ENCODE data around the gene ALK.
"Not testable (repeated sequence)": the region's sequence is repeated elsewhere in the genome, so short reads cannot be mapped to it uniquely, and the experiment has no call there.

Gene ALK

GRCh38 chr2:29245742-29246382, 675.5 kb downstream of the ALK start:
- no peak overlapping the region for H3K27ac ChIP-seq (ENCODE audit: low read length)
- no peaks in the 10 kb centered on the region for H3K79me2 ChIP-seq (ENCODE audit: low read length)
- no peak overlapping the region for H3K4me3 ChIP-seq (ENCODE audit: low read length)
- H3K9ac ChIP-seq (ENCODE audit: low read length), result no peak overlapping the region
- H3K4me2 ChIP-seq (ENCODE audit: low read length), result no peak overlapping the region
- no peaks in the 10 kb centered on the region for H3K36me3 ChIP-seq (replicated peaks; ENCODE audit: low read depth, low read length)
- H3K9me3 ChIP-seq (ENCODE audit: insufficient read depth, low read length), result no peaks in the 10 kb centered on the region
- no peak overlapping the region for H2AFZ ChIP-seq (ENCODE audit: low read depth, low read length)
- peaks cover 11% of the 10 kb centered on the region for H3K27me3 ChIP-seq (ENCODE audit: low read depth, low read length)
- TF ChIP-seq EZH2phosphoT487 (IDR thresholded peaks at IDR 0.05; ENCODE audit: low read depth), result no peak
- TF ChIP-seq, protein P1, sequence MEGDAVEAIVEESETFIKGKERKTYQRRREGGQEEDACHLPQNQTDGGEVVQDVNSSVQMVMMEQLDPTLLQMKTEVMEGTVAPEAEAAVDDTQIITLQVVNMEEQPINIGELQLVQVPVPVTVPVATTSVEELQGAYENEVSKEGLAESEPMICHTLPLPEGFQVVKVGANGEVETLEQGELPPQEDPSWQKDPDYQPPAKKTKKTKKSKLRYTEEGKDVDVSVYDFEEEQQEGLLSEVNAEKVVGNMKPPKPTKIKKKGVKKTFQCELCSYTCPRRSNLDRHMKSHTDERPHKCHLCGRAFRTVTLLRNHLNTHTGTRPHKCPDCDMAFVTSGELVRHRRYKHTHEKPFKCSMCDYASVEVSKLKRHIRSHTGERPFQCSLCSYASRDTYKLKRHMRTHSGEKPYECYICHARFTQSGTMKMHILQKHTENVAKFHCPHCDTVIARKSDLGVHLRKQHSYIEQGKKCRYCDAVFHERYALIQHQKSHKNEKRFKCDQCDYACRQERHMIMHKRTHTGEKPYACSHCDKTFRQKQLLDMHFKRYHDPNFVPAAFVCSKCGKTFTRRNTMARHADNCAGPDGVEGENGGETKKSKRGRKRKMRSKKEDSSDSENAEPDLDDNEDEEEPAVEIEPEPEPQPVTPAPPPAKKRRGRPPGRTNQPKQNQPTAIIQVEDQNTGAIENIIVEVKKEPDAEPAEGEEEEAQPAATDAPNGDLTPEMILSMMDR (IDR thresholded peaks at IDR 0.05; ENCODE audit: low read depth, low read length), result no peak
- no peaks in the 10 kb centered on the region for H4K20me1 ChIP-seq (ENCODE audit: insufficient read depth, low read length)
- H3K4me1 ChIP-seq (ENCODE audit: low read length), result peaks cover 21% of the 10 kb centered on the region

DNA sequence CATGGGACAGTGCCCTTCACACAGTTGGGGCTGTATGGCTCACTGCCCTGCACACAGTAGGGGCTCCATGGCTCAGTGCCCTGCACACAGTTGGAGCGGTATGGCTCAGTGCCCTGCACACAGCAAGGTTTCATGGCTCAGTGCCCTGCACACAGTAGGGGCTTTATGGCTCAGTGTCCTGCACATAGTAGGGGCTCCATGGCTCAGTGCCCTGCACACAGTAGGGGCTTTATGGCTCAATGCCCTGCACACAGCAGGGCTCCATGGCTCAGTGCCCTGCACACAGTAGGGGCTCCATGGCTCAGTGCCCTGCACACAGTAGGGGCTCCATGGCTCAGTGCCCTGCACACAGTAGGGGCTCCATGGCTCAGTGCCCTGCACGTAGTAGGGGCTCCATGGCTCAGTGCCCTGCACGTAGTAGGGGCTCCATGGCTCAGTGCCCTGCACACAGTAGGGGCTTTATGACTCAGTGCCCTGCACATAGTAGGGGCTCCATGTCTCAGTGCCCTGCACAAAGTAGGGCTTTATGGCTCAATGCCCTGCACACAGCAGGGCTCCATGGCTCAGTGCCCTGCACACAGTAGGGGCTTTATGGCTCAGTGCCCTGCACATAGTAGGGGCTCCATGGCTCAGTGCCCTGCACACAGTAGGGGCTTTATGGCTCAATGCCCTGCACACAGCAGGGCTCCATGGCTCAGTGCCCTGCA, 676.2 kb downstream of the ALK start:
- not testable (repeated sequence) for H3K36me3 ChIP-seq (replicated peaks; ENCODE audit: low read depth, low read length); H2AFZ ChIP-seq (ENCODE audit: low read depth, low read length)

DNA sequence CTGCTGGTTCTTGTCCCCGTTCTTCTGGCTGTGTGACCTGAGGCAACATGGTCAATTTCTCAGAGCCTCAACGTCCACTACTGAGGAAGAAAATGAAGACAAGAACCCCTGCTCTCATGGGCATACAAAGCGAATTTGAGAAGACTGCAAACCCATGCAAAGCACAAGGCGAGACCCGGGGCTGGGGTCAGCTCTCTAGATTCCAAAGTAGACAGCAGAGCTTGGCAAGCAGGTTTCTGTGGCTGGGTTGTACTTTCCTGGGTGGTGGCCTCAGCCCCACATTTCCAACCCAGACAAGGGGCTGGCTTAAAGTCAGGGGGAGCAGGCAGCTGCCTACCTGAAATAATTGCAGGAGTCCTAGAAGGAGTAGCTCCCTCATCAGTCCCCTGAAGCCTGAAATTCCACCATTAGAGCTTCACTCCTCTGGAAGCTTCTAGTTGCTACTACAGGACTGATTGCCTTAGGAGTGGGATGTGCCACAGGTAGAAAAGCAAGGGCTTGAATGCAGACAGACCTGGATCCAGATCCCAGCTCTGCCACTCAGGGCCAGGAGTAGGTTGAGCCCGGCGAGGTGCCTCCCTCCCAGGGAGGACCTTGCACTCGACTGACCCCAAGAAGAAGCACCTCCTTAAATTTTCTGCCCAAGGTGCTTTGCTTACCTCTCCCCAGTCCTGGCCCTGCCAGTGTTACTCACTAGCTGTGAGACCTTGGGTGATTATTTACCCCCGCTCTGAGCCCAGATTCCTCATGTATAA, 678.6 kb downstream of the ALK start:
- H3K36me3 ChIP-seq (replicated peaks; ENCODE audit: low read depth, low read length), result no peaks in the 10 kb centered on the region

More for the DNA sequence above, 676.2 kb downstream of the ALK start:
- not testable (repeated sequence) for H3K27ac ChIP-seq (ENCODE audit: low read length); H3K79me2 ChIP-seq (ENCODE audit: low read length); H3K9ac ChIP-seq (ENCODE audit: low read length); H4K20me1 ChIP-seq (ENCODE audit: insufficient read depth, low read length); H3K4me3 ChIP-seq (ENCODE audit: low read length); H3K9me3 ChIP-seq (ENCODE audit: insufficient read depth, low read length); H3K4me2 ChIP-seq (ENCODE audit: low read length)
- Histone ChIP-seq H3K4me1 (ENCODE audit: low read length) (peaks cover 21% of the 10 kb centered on the region), H3K27me3 (ENCODE audit: low read depth, low read length) (peaks cover 11% of the 10 kb centered on the region)

GRCh38 chr2:29241955-29242565, 679.3 kb downstream of the ALK start:
- H3K4me1 ChIP-seq (ENCODE audit: low read length), result peaks cover 4% of the 10 kb centered on the region; the same call in 1 of the 2 replicates
- H3K36me3 ChIP-seq (replicated peaks; ENCODE audit: low read depth, low read length), result no peaks in the 10 kb centered on the region
- H3K79me2 ChIP-seq (ENCODE audit: low read length), result no peaks in the 10 kb centered on the region
- no peaks in the 10 kb centered on the region for H4K20me1 ChIP-seq (ENCODE audit: insufficient read depth, low read length)
- H3K27ac ChIP-seq (ENCODE audit: low read length), result no peak overlapping the region
- no peak overlapping the region for H3K9ac ChIP-seq (ENCODE audit: low read length)
- no peak overlapping the region for H3K4me2 ChIP-seq (ENCODE audit: low read length)
- no peaks in the 10 kb centered on the region for H3K9me3 ChIP-seq (ENCODE audit: insufficient read depth, low read length)
- no peak overlapping the region for H3K4me3 ChIP-seq (ENCODE audit: low read length)
- H2AFZ ChIP-seq (ENCODE audit: low read depth, low read length), result no peak overlapping the region
- peaks cover 15% of the 10 kb centered on the region for H3K27me3 ChIP-seq (ENCODE audit: low read depth, low read length)
- TF ChIP-seq EZH2phosphoT487 (IDR thresholded peaks at IDR 0.05; ENCODE audit: low read depth), result no peak
- TF ChIP-seq, protein P1 (IDR thresholded peaks at IDR 0.05; ENCODE audit: low read depth, low read length), result no peak

More for the DNA sequence above, 678.6 kb downstream of the ALK start:
- Histone ChIP-seq H3K4me1 (ENCODE audit: low read length) (peaks cover 8% of the 10 kb centered on the region), H3K27ac (ENCODE audit: low read length) (no peak overlapping the region), H3K9ac (ENCODE audit: low read length) (no peak overlapping the region), H3K27me3 (ENCODE audit: low read depth, low read length) (peaks cover 11% of the 10 kb centered on the region), H3K4me3 (ENCODE audit: low read length) (no peak overlapping the region), H3K79me2 (ENCODE audit: low read length) (no peaks in the 10 kb centered on the region), H4K20me1 (ENCODE audit: insufficient read depth, low read length) (no peaks in the 10 kb centered on the region), H3K9me3 (ENCODE audit: insufficient read depth, low read length) (no peaks in the 10 kb centered on the region), H3K4me2 (ENCODE audit: low read length) (no peak overlapping the region), H2AFZ (ENCODE audit: low read depth, low read length) (no peak overlapping the region)
- TF ChIP-seq, protein P1 (IDR thresholded peaks at IDR 0.05; ENCODE audit: low read depth, low read length), result no peak
